ENCODE data around the gene CD96.

DNA sequence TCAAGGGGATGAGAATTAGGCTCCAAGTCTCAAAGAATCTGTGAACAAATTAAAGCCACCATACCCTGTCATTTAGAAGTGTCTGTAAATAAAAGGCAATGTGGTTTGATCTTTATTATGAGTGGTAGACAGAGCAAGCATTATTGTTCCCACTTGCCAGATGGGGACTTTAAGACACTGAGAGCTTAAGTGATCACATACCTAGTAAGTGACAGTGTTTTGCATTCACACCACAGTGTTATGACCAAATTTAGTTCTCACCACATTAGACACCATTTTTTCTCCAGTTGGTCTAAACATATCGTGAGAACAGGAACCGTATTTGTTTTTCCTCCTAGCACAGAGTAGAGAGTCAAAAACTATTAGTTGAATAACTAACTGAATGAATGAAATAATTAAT lies 66.4 kb downstream of the CD96 start:
- TF ChIP-seq POLR2A (IDR thresholded peaks at IDR 0.05) (no peak), POLR2AphosphoS5 (IDR thresholded peaks at IDR 0.05) (no peak)
- TF ChIP-seq, protein P1, sequence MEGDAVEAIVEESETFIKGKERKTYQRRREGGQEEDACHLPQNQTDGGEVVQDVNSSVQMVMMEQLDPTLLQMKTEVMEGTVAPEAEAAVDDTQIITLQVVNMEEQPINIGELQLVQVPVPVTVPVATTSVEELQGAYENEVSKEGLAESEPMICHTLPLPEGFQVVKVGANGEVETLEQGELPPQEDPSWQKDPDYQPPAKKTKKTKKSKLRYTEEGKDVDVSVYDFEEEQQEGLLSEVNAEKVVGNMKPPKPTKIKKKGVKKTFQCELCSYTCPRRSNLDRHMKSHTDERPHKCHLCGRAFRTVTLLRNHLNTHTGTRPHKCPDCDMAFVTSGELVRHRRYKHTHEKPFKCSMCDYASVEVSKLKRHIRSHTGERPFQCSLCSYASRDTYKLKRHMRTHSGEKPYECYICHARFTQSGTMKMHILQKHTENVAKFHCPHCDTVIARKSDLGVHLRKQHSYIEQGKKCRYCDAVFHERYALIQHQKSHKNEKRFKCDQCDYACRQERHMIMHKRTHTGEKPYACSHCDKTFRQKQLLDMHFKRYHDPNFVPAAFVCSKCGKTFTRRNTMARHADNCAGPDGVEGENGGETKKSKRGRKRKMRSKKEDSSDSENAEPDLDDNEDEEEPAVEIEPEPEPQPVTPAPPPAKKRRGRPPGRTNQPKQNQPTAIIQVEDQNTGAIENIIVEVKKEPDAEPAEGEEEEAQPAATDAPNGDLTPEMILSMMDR (IDR thresholded peaks at IDR 0.05 in 8 of 11, conservative IDR thresholded peaks at IDR 0.05 in 3 of 11), result no peak

All from spleen (tissue), 7 donors.